Natural killer cell (primary cell): ENCODE measurements around the gene PCSK9. TPM values are rescaled to one million over a fixed set of nuclear protein-coding genes. Genes with fewer than 3 reads are reported as not detected.

ENCODE experiments used
- ATAC-seq, 3 donors: fragments of 150-1000 bp in 2 of 3; fragments of 200-7000 bp in 1 of 3; cut with Tn5 transposase; 1 replicate in 1 of 3; 2 replicates in 2 of 3; pipeline ENCODE4 v1.10.0; 2021; ENCODE audit warnings: mild to moderate bottlenecking in 2 of 3, moderate library complexity in 2 of 3
- DNase-seq, 2 donors: peaks; one replicate each; pipeline versions ENCODE4 v3.0.0 to v3.0.0-alpha.2; 2013 to 2021; ENCODE audit warnings: mixed read lengths in 1 of 2
- H3K27ac ChIP-seq: one replicate; pipeline ENCODE4 v1.5.1; 2013; ENCODE audit warnings: mild to moderate bottlenecking, low read length
- H3K27me3 ChIP-seq: one replicate; pipeline ENCODE4 v1.6.1; 2013; ENCODE audit warnings: low read length; ENCODE audit not compliant: control insufficient read depth, insufficient read depth
- H3K36me3 ChIP-seq: one replicate; pipeline ENCODE4 v1.6.1; 2013; ENCODE audit warnings: low read length; ENCODE audit not compliant: control insufficient read depth, insufficient read depth
- H3K4me1 ChIP-seq: one replicate; pipeline ENCODE4 v1.6.1; 2013; ENCODE audit warnings: low read length; ENCODE audit not compliant: control insufficient read depth, insufficient read depth
- H3K4me3 ChIP-seq: one replicate; pipeline ENCODE4 v1.5.1; 2013; ENCODE audit warnings: low read length
- H3K9me3 ChIP-seq: one replicate; pipeline ENCODE4 v1.6.1; 2013; ENCODE audit warnings: low read length; ENCODE audit not compliant: control insufficient read depth, insufficient read depth
- H3K27ac Mint-ChIP-seq, 2 donors: one replicate each; pipeline ENCODE4 v1.8.0; 2022; ENCODE audit warnings: mild to moderate bottlenecking in 2 of 2, mixed read lengths in 2 of 2, moderate library complexity in 1 of 2
- H3K27me3 Mint-ChIP-seq, 2 donors: one replicate each; pipeline ENCODE4 v1.8.0; 2022; ENCODE audit warnings: low read depth in 2 of 2, mixed read lengths in 2 of 2
- H3K36me3 Mint-ChIP-seq: one replicate; pipeline ENCODE4 v1.8.0; 2022; ENCODE audit warnings: mixed read lengths
- H3K4me1 Mint-ChIP-seq, 2 donors: one replicate each; pipeline ENCODE4 v1.8.0; 2022; ENCODE audit warnings: mixed read lengths in 2 of 2
- H3K4me3 Mint-ChIP-seq: one replicate; pipeline ENCODE4 v1.8.0; 2022; ENCODE audit warnings: mild to moderate bottlenecking, moderate library complexity, mixed read lengths
- H3K9me3 Mint-ChIP-seq, 2 donors: one replicate each; pipeline ENCODE4 v1.8.0; 2022; ENCODE audit warnings: mixed read lengths in 2 of 2
- whole genome bisulfite sequencing: methylation state at CpG from one replicate; pipeline ENCODE4 v1.1.7; 2013; ENCODE audit warnings: missing lambda C conversion rate; ENCODE audit not compliant: insufficient coverage; 5-methylcytosine and 5-hydroxymethylcytosine counted together
- intact Hi-C: fragments of 100-400 bp; cut with micrococcal nuclease; formaldehyde crosslinking; loops from one replicate; pipeline ENCODE4 v1.14.2; 2022
- total RNA-seq, 4 donors: library from RNA; stranded (reverse); fragments of 120-200 nt in 1 of 4; gene quantifications; one replicate each; pipeline versions ENCODE4 v1.2.3 to v1.2.4, GENCODE V29; 2013 to 2022
- TF ChIP-seq, protein P1 (sequence below): fragments of 200-600 bp; IDR thresholded peaks from one replicate; pipeline ENCODE4 v1.8.0; 2022; ENCODE audit warnings: antibody characterized with exemption

PCSK9 gene
- total RNA-seq, 3 donors from 2014 or later (not counting 1 experiment from before 2014, with no cell fraction given), result not detected

DNA sequence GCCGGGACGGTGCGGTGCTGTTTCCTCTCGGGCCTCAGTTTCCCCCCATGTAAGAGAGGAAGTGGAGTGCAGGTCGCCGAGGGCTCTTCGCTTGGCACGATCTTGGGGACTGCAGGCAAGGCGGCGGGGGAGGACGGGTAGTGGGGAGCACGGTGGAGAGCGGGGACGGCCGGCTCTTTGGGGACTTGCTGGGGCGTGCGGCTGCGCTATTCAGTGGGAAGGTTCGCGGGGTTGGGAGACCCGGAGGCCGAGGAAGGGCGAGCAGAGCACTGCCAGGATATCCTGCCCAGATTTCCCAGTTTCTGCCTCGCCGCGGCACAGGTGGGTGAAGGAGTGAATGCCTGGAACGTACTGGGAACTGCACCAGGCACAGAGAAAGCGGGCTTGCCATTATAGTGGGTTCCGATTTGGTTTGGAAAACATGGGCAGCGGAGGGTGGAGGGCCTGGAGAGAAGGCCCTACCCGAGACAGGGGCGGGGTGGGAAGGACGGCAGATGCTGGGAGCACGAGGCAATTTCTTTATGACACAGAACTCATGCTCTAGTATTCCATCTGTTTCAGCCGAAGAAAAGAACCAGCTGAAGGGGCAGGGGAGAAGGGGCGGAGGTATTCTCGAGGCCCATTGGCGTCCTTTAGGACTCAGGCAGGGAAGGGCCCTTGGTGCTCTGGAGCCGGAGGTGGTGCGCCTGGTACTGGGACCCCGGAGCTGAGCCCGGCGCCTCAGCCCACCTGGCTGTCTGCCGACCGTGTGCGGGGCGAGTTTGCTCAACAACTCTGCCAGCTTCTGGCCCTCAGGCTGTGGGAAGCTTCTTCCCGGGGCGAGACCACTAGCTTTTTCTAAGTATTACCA is 960 bp downstream of the PCSK9 start:
- no peaks in the 10 kb centered on the region for H3K9me3 ChIP-seq
- Mint-ChIP-seq H3K4me3 (no peak overlapping the region), H3K9me3 (no peaks in the 10 kb centered on the region), H3K36me3 (no peaks in the 10 kb centered on the region), H3K27ac (no peak overlapping the region), H3K4me1 (peaks cover 0 to 7% of the 10 kb centered on the region in 2 donors), H3K27me3 (peaks cover 44 to 74% of the 10 kb centered on the region in 2 donors)
- DNase-seq (no peak), ATAC-seq (no peak)
- intact Hi-C loops, result no loop called here
- no peaks in the 10 kb centered on the region for H3K36me3 ChIP-seq
- no peaks in the 10 kb centered on the region for H3K4me1 ChIP-seq
- TF ChIP-seq, protein P1, sequence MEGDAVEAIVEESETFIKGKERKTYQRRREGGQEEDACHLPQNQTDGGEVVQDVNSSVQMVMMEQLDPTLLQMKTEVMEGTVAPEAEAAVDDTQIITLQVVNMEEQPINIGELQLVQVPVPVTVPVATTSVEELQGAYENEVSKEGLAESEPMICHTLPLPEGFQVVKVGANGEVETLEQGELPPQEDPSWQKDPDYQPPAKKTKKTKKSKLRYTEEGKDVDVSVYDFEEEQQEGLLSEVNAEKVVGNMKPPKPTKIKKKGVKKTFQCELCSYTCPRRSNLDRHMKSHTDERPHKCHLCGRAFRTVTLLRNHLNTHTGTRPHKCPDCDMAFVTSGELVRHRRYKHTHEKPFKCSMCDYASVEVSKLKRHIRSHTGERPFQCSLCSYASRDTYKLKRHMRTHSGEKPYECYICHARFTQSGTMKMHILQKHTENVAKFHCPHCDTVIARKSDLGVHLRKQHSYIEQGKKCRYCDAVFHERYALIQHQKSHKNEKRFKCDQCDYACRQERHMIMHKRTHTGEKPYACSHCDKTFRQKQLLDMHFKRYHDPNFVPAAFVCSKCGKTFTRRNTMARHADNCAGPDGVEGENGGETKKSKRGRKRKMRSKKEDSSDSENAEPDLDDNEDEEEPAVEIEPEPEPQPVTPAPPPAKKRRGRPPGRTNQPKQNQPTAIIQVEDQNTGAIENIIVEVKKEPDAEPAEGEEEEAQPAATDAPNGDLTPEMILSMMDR, result no peak
- no peak overlapping the region for H3K4me3 ChIP-seq
- H3K27me3 ChIP-seq, result peaks cover 8% of the 10 kb centered on the region
- 21% methylated on average over 49 of the region's 49 CpGs for WGBS
- no peak overlapping the region for H3K27ac ChIP-seq

DNA sequence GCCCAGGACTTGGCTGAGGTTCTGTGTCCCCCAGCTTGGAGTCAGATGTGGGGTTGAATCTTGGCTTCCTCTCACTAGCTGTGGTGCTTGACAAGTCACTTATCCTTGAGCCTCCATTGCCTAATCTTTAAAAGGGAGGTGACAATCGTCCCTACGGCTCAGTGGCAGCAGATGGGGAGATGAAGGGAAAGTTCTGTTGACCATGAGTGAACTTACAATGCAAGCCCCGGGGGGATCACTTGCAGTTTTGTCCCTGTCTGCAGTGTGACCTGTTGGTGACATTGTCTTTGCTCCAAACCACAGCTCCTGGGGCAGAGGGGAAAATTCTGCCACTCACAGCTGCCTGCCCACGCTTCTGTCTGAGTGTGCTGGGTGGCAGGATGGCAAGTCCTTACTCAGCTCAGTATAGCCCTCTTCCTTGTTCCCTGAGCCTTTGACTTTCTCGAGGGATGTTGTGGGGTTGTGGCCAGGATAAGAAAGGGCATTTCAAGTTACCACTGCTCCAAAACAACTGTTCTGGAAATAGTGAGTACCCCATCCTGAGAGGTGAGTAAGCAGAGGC is 1.7 kb downstream of the PCSK9 start:
- 45% methylated on average over 5 of the region's 5 CpGs for WGBS
- Histone ChIP-seq H3K36me3 (no peaks in the 10 kb centered on the region), H3K9me3 (no peaks in the 10 kb centered on the region), H3K4me3 (no peak overlapping the region), H3K27ac (no peak overlapping the region), H3K27me3 (peaks cover 8% of the 10 kb centered on the region), H3K4me1 (no peaks in the 10 kb centered on the region)
- peaks cover 0 to 7% of the 10 kb centered on the region in 2 donors for H3K4me1 Mint-ChIP-seq
- no peaks in the 10 kb centered on the region for H3K36me3 Mint-ChIP-seq
- H3K9me3 Mint-ChIP-seq, result no peaks in the 10 kb centered on the region
- H3K4me3 Mint-ChIP-seq, result no peak overlapping the region
- no peak for DNase-seq
- peaks cover 37 to 67% of the 10 kb centered on the region in 2 donors for H3K27me3 Mint-ChIP-seq
- TF ChIP-seq, protein P1, result no peak
- no peak for ATAC-seq
- intact Hi-C loops, result no loop called here
- H3K27ac Mint-ChIP-seq, result no peak overlapping the region

DNA sequence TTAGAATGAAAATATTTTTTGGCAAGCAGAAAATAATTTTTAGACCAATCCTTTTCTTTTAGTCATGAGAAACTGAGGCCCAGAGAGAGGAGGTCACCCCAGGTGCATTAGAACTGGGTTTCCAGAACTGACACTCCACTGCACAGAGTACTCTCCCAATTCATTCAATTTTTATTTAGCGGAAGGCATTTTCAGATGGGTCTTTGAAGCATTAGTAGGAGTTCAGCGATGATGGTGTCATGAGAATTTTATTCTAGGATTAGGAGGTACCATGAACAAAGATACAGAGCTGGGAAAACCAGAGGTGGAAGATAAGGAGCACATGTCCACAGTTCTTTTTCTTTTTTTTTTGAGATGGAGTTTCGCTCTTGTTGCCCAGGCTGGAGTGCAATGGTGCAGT is 2.3 kb downstream of the PCSK9 start:
- intact Hi-C loops, result no loop called here
- H3K4me3 Mint-ChIP-seq, result no peak overlapping the region
- H3K4me1 Mint-ChIP-seq, result peaks cover 0 to 7% of the 10 kb centered on the region in 2 donors
- H3K4me3 ChIP-seq, result no peak overlapping the region
- no peak overlapping the region for H3K27ac Mint-ChIP-seq
- peaks cover 35 to 61% of the 10 kb centered on the region in 2 donors for H3K27me3 Mint-ChIP-seq
- H3K27ac ChIP-seq, result no peak overlapping the region
- H3K36me3 Mint-ChIP-seq, result no peaks in the 10 kb centered on the region
- WGBS, result 91% methylated on average over 3 of the region's 3 CpGs
- TF ChIP-seq, protein P1, result no peak
- peaks cover 5% of the 10 kb centered on the region for H3K27me3 ChIP-seq
- DNase-seq, result no peak
- H3K4me1 ChIP-seq, result no peaks in the 10 kb centered on the region
- ATAC-seq, result no peak
- no peaks in the 10 kb centered on the region for H3K9me3 ChIP-seq
- no peaks in the 10 kb centered on the region for H3K9me3 Mint-ChIP-seq
- H3K36me3 ChIP-seq, result no peaks in the 10 kb centered on the region
